Glutamatergic neuron (in vitro differentiated cells): Measurements from ENCODE around the gene PRRC1. TPM values are rescaled to one million over a fixed set of nuclear protein-coding genes. Genes with fewer than 3 reads are reported as not detected.

Experiments
- DNase-seq: peaks from one replicate; pipeline ENCODE4 v3.0.0; 2022
- H3K27ac Mint-ChIP-seq: one replicate; pipeline ENCODE4 v1.8.0; 2020; ENCODE audit warnings: mild to moderate bottlenecking, mixed read lengths, inconsistent platforms; ENCODE audit not compliant: unreplicated experiment
- H3K27me3 Mint-ChIP-seq: one replicate; pipeline ENCODE4 v1.8.0; 2020; ENCODE audit warnings: mild to moderate bottlenecking, moderate library complexity, mixed read lengths, inconsistent platforms; ENCODE audit not compliant: unreplicated experiment
- H3K36me3 Mint-ChIP-seq: one replicate; pipeline ENCODE4 v1.8.0; 2020; ENCODE audit warnings: mild to moderate bottlenecking, mixed read lengths, inconsistent platforms; ENCODE audit not compliant: unreplicated experiment
- H3K4me1 Mint-ChIP-seq: one replicate; pipeline ENCODE4 v1.8.0; 2020; ENCODE audit warnings: mild to moderate bottlenecking, low read depth, mixed read lengths, inconsistent platforms; ENCODE audit not compliant: unreplicated experiment
- H3K4me3 Mint-ChIP-seq: one replicate; pipeline ENCODE4 v1.8.0; 2020; ENCODE audit warnings: mild to moderate bottlenecking, mixed read lengths, inconsistent platforms; ENCODE audit not compliant: unreplicated experiment
- H3K9me3 Mint-ChIP-seq: one replicate; pipeline ENCODE4 v1.8.0; 2020; ENCODE audit warnings: mild to moderate bottlenecking, moderate library complexity, mixed read lengths, inconsistent platforms; ENCODE audit not compliant: unreplicated experiment
- CTCF ChIP-seq: fragments of 200-600 bp; sonication (generic); IDR thresholded peaks from one replicate; pipeline ENCODE4 v1.5.0; 2021; ENCODE audit not compliant: partially characterized antibody, unreplicated experiment
- total RNA-seq: library from RNA; stranded (reverse); fragmentation: NEBNext Ultra II Directional; extraction: Animal tissue kit (Norgen Biotek cat#: 25700); gene quantifications from one replicate; pipeline ENCODE4 v1.2.1, GENCODE V29; 2021; ENCODE audit not compliant: unreplicated experiment

PRRC1 gene
- total RNA-seq, 1 donor from 2014 or later, result 57.3 TPM

GRCh38 chr5:127586811-127587210 is 69.4 kb downstream of the PRRC1 start:
- Mint-ChIP-seq H3K27me3 (no peaks in the 10 kb centered on the region), H3K4me3 (no peak overlapping the region), H3K36me3 (no peaks in the 10 kb centered on the region), H3K4me1 (no peaks in the 10 kb centered on the region), H3K9me3 (peaks cover 3% of the 10 kb centered on the region), H3K27ac (no peak overlapping the region)
- TF ChIP-seq CTCF, result no peak
- no peak for DNase-seq

- Mint-ChIP-seq H3K36me3 (no peaks in the 10 kb centered on the region), H3K27ac (no peak overlapping the region), H3K9me3 (peaks cover 3% of the 10 kb centered on the region), H3K4me3 (no peak overlapping the region), H3K27me3 (no peaks in the 10 kb centered on the region), H3K4me1 (no peaks in the 10 kb centered on the region)
- no peak for TF ChIP-seq CTCF
- DNase-seq, result no peak
Observed at GRCh38 chr5:127587246-127587917, 69.9 kb downstream of the PRRC1 start.

GRCh38 chr5:127588368-127588767 is 70.9 kb downstream of the PRRC1 start:
- Mint-ChIP-seq H3K9me3 (peaks cover 3% of the 10 kb centered on the region), H3K27ac (no peak overlapping the region), H3K27me3 (no peaks in the 10 kb centered on the region), H3K36me3 (no peaks in the 10 kb centered on the region), H3K4me3 (no peak overlapping the region), H3K4me1 (no peaks in the 10 kb centered on the region)
- no peak for DNase-seq
- TF ChIP-seq CTCF, result no peak

GRCh38 chr5:127589309-127590030 is 72.0 kb downstream of the PRRC1 start:
- Mint-ChIP-seq H3K27me3 (no peaks in the 10 kb centered on the region), H3K4me3 (no peak overlapping the region), H3K9me3 (peaks cover 3% of the 10 kb centered on the region), H3K36me3 (no peaks in the 10 kb centered on the region), H3K4me1 (no peaks in the 10 kb centered on the region), H3K27ac (no peak overlapping the region)
- TF ChIP-seq CTCF, result no peak
- DNase-seq, result no peak

GRCh38 chr5:127590156-127590722 is 72.8 kb downstream of the PRRC1 start:
- Mint-ChIP-seq H3K9me3 (peaks cover 3% of the 10 kb centered on the region), H3K36me3 (no peaks in the 10 kb centered on the region), H3K27me3 (no peaks in the 10 kb centered on the region), H3K27ac (no peak overlapping the region), H3K4me1 (no peaks in the 10 kb centered on the region), H3K4me3 (no peak overlapping the region)
- DNase-seq, result no peak
- no peak for TF ChIP-seq CTCF
